ENCODE measurements around the gene HOATZ. TPM values are rescaled to one million over a fixed set of nuclear protein-coding genes. Genes with fewer than 3 reads are reported as not detected.

Gene HOATZ
- total RNA-seq, 1 donor from 2014 or later: not detected

DNA sequence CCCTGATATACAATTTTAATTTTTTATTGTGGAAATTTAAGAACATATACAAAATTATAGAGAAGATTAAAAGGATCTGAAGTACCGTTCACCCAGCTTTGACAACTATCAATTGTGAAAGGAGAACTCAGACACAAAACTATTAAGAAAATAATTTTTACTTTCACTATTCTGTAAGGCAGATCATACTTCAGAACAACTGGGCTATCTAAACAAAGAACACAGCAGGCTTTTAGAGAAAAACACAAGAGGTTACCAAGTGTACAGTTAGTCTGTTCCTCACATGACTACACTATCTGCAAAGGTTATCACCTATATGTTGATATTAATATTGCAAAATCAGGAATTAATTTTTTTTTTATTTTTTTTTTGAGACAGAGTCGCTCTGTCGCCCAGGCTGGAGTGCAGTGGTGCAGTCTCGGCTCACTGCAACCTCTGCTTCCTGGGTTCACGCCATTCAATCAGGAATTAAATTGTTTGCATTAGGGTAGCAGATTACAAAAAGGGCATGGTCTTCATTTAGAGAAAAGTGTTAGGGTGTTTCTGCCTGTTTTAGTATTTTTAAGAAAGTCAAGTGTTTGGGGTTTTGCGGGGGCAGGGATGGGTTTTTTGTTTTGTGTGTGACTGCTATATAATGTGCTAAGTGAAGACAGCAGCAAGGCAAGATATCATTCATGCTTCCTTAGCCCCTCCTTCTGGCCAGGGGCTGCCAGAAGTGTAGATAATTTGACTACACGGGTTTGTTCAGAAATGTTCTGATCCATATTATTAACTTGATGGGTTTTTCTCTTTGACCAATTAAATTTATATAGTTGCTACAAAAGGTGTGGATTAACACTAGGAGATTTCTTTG lies 60.0 kb downstream of the HOATZ start:
- intact Hi-C loops (cut with micrococcal nuclease): no loop called here

DNA sequence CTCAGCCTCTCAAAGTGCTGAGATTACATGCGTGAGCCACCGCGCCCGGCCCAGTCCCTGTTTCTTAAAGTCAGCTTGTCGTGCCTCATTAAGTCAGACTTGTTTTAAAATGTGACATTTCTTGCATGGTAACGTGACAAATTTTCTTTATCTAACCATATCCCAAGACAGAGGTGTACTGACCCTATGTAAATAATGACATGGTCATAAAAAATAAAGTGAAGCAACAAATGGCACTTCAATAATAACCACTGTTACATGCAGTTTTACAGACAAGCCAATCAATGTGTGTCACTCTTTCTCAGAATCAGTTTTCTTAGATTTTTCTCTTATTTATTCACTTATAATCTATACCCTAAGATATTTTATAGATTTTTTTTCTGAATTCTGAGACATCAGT lies 61.2 kb downstream of the HOATZ start:
- intact Hi-C loops (cut with micrococcal nuclease): no loop called here

DNA sequence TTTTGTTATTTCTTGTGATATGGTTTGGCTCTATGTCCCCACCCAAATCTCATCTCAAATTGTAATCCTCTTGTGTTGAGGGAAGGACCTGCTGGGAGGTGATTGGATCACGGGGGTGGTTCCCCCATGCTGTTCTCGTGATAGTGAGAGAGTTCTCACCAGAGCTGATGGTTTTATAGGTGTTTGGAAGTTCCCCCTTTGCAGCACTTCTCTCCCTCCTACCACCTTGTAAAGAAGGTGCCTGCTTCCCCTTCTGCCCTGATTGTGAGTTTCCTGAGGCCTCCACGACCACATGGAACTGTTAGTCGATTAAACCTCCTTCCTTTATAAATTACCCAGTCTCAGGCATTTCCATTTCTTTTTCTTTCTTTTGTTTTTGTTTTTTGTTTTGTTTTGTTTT lies 63.2 kb downstream of the HOATZ start:
- intact Hi-C loops (cut with micrococcal nuclease): no loop called here

DNA sequence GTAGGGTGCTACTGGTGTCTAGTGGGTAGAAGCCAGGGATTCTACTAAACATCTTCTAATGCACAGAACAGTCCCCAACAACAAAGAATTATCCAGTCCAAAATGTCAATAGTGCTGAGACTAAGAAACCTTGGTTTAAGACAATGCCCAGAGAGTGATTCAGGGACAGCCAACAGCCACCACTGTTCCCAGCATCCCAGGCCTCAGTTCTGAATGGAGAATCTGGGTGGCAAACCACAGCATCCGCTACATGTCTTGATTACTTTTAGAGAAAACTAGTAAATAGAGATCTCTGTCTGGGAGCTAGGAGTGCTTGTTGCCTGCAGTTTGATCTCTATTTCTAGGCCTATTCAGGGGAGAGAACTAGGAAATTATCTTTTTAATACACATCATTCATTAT lies 66.8 kb downstream of the HOATZ start:
- intact Hi-C loops (cut with micrococcal nuclease): no loop called here

DNA sequence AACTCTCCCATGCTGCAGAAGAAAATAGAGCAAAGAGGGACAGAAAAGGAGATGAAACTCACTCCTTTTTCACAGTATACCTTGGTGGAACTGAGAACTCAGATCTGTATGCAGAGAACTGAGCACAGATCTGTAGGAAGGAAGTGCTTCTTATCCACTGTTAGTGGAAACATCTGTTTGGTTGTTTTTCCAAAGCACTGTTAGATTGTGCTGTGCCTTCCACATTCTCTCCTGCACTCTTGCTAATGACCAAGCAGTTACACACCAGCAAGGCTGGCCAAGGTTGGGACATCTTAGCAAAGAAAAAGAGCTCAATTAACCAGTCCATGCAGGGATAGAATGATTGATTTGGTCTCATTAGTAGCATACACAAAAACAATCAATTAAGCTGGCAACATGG lies 67.6 kb downstream of the HOATZ start:
- intact Hi-C loops (cut with micrococcal nuclease): no loop called here

DNA sequence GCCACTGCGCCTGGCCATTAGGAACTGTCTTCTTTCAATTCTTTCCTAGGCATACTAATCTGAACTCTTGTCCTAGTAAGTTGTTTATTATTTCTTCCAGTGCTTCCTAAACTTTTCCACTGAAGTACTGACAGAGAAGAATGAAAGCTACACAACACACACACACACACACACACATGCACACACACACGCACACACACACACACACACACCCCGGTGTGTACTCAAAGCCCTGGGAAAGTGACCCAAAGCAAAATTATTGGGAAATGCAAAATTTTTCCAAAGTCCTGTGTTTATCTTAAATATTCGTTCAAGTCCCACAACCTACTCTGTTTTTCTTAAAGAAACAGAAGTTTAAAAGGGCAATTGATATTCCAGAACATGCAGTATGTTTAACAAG lies 68.3 kb downstream of the HOATZ start:
- intact Hi-C loops (cut with micrococcal nuclease): no loop called here

DNA sequence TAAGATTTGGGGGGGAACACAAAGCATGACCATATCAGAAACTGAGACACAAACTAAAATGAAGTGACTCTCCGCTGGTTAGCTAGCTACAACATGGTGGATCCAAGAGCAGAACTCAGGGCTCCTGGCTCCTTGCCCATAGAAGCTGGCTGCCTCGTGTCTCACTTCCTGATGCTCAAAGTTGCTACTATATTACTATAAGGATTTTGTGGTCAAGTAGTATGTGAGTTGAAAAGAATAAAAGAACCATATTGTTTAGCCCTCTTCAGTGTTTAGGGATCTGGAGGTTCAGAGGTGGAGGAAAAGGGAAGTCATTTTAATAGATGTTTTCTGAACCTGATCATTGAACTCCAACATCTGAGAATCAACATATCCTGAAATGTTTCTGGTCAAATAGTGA lies 70.8 kb downstream of the HOATZ start:
- intact Hi-C loops (cut with micrococcal nuclease): no loop called here

DNA sequence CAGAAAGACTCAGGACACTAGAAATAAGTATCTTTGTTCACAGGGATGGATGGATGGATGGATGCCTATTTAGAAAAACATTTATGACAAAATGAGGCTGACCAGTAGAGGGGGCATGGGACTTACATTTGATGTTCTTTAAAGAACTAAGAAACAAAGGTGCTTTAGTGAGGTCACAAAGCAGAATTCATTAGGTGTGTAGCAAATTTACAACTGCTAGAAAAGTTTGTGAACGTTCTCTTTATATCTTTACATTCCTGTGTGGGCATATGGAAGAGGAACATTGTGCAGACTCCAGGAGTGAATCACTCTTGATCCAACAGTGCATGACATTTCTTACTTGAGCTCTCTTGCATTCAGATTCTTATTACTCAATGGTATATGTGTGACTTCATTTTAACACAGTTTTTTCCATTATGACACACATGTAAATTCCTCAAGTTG lies 71.8 kb downstream of the HOATZ start:
- intact Hi-C loops (cut with micrococcal nuclease): loop anchor here (1.0 kb wide), 2 partner anchors 191 to 255 kb away; no protein-coding TSS in a partner anchor

Other genes with a start within 250 kb of the HOATZ start
- not detected in 2 replicates for gene POU2AF3, start 216.2 kb upstream of the HOATZ start, total RNA-seq
- 2.6 and 3.3 TPM in 2 replicates for gene POU2AF1, start 135.5 kb upstream of the HOATZ start, total RNA-seq
- gene BTG4, start 2.4 kb upstream of the HOATZ start, total RNA-seq: not detected in 2 replicates
- 1.1 and 1.3 TPM in 2 replicates for gene LAYN, start 25.9 kb downstream of the HOATZ start, total RNA-seq
- gene SIK2, start 87.7 kb downstream of the HOATZ start, total RNA-seq: 7.0 and 7.3 TPM in 2 replicates

Data from T-helper 2 cell treated with Interferon-gamma antibody and Interleukin-4, amounts not matched to agents 100 ng/mL and 5 ng/mL, for 36 hours (primary cell).